Gastrocnemius medialis (tissue), 4 donors: ENCODE measurements around the gene RALY.

Experiments
- POLR2A ChIP-seq, 2 donors: fragments of 450-650 bp; IDR thresholded peaks; one replicate each; pipeline ENCODE4 v1.6.1; 2017; ENCODE audit warnings: antibody characterized with exemption in 2 of 2, mild to moderate bottlenecking in 2 of 2, moderate library complexity in 2 of 2
- TF ChIP-seq, protein P1 (sequence below), 5 experiments: fragments of 450-650 bp in 3 of 5; fragments of 200-600 bp in 2 of 5; sonication (generic) in 2 of 5; IDR thresholded peaks in 4 of 5; conservative IDR thresholded peaks in 1 of 5; 1 replicate in 4 of 5; 2 replicates in 1 of 5; pipeline ENCODE4 v1.5.1; 2016 to 2019; ENCODE audit warnings: antibody characterized with exemption in 5 of 5, mild to moderate bottlenecking in 3 of 5, moderate library complexity in 3 of 5

DNA sequence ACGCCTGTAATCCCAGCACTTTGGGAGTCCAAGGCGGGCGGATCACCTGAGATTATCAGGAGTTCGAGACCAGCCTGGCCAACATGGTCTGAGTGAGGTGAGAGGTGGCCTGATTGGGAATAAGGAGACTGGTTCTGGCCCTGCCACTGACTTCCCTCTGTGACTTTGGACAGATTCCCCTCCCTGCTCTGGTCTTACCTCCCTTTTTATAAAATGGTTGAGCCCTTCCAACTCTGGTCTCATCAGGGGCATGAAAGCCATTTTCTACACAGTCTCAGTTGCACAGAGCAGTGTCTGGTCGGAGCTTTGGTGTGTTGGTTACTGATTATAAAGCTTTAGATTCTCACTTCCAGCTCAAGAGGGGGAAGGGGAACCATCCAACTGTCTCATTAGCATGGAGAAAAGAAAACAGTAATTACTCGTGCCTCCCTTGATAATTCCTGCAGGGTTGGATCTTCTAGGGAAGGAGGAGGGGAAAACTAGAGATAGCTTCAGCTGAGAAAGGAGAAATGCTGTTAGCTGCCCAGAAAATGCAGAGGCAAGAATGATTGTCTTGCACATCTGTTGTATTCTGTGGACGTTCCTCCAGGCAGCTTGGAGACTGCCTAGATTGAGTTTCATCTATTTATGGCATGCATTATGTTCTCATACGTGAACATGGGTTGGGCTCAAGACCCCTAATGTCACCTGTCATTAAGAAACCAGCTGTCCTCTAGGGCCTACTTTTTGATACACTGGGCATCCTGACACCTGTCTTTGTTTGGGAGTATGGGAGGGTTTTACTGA lies 30.4 kb downstream of the RALY start:
- TF ChIP-seq, protein P1, sequence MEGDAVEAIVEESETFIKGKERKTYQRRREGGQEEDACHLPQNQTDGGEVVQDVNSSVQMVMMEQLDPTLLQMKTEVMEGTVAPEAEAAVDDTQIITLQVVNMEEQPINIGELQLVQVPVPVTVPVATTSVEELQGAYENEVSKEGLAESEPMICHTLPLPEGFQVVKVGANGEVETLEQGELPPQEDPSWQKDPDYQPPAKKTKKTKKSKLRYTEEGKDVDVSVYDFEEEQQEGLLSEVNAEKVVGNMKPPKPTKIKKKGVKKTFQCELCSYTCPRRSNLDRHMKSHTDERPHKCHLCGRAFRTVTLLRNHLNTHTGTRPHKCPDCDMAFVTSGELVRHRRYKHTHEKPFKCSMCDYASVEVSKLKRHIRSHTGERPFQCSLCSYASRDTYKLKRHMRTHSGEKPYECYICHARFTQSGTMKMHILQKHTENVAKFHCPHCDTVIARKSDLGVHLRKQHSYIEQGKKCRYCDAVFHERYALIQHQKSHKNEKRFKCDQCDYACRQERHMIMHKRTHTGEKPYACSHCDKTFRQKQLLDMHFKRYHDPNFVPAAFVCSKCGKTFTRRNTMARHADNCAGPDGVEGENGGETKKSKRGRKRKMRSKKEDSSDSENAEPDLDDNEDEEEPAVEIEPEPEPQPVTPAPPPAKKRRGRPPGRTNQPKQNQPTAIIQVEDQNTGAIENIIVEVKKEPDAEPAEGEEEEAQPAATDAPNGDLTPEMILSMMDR (IDR thresholded peaks at IDR 0.05 in 4 of 5, conservative IDR thresholded peaks at IDR 0.05 in 1 of 5) = no peak
- TF ChIP-seq POLR2A (IDR thresholded peaks at IDR 0.05) = no peak
